HEK293 (cell line): ENCODE results near the gene ZFHX3.

Experiments
- HOXC10 ChIP-seq: sonication (generic); formaldehyde crosslinking; IDR thresholded peaks from 2 replicates; pipeline ENCODE4 v1.8.1; 2023; ENCODE audit warnings: mild to moderate bottlenecking, missing genetic modification reagents
- KLF8 ChIP-seq: fragments of 450-650 bp; formaldehyde crosslinking; IDR thresholded peaks from 2 replicates; pipeline ENCODE4 v1.5.1; 2016; ENCODE audit warnings: missing biosample characterization, missing genetic modification characterization
- MZF1 ChIP-seq: fragments of 450-650 bp; formaldehyde crosslinking; IDR thresholded peaks from 2 replicates; pipeline ENCODE4 v1.5.1; 2017; ENCODE audit warnings: missing biosample characterization, missing genetic modification characterization, borderline replicate concordance
- PRDM1 ChIP-seq: fragments of 450-650 bp; formaldehyde crosslinking; IDR thresholded peaks from 2 replicates; pipeline ENCODE4; 2016; ENCODE audit warnings: missing biosample characterization, missing genetic modification characterization
- PRDM2 ChIP-seq: fragments of 450-650 bp; formaldehyde crosslinking; IDR thresholded peaks from 2 replicates; pipeline ENCODE4 v1.5.1; 2016; ENCODE audit warnings: missing biosample characterization, missing genetic modification characterization, borderline replicate concordance
- SCRT1 ChIP-seq: fragments of 450-650 bp; formaldehyde crosslinking; IDR thresholded peaks from 2 replicates; pipeline ENCODE4 v1.5.1; 2016; ENCODE audit warnings: missing biosample characterization, missing genetic modification characterization, borderline replicate concordance
- SCRT2 ChIP-seq: fragments of 450-650 bp; formaldehyde crosslinking; IDR thresholded peaks from 2 replicates; pipeline ENCODE4 v1.5.1; 2016; ENCODE audit warnings: missing biosample characterization, missing genetic modification characterization
- YY1 ChIP-seq: fragments of 450-650 bp; formaldehyde crosslinking; IDR thresholded peaks from 2 replicates; pipeline ENCODE4 v1.5.1; 2018; ENCODE audit warnings: missing biosample characterization, missing genetic modification characterization
- YY2 ChIP-seq: fragments of 450-650 bp; formaldehyde crosslinking; IDR thresholded peaks from 2 replicates; pipeline ENCODE4 v1.5.1; 2016; ENCODE audit warnings: missing biosample characterization, missing genetic modification characterization
- ZBTB10 ChIP-seq: fragments of 450-650 bp; formaldehyde crosslinking; IDR thresholded peaks from 2 replicates; pipeline ENCODE4 v1.5.1; 2016; ENCODE audit warnings: missing biosample characterization, missing genetic modification characterization
- ZBTB26 ChIP-seq: fragments of 450-650 bp; formaldehyde crosslinking; optimal IDR thresholded peaks from 2 replicates; pipeline ENCODE3; 2016; ENCODE audit warnings: missing biosample characterization, mild to moderate bottlenecking, missing genetic modification characterization
- ZBTB7A ChIP-seq: fragments of 450-650 bp; formaldehyde crosslinking; IDR thresholded peaks from 2 replicates; pipeline ENCODE4 v1.5.1; 2016; ENCODE audit warnings: low read depth, missing biosample characterization, missing genetic modification characterization
- ZNF114 ChIP-seq: fragments of 450-650 bp; formaldehyde crosslinking; IDR thresholded peaks from 2 replicates; pipeline ENCODE4 v1.5.0; 2017; ENCODE audit warnings: missing biosample characterization, missing genetic modification characterization
- ZNF132 ChIP-seq: fragments of 450-650 bp; formaldehyde crosslinking; IDR thresholded peaks from 2 replicates; pipeline ENCODE4 v1.5.1; 2017; ENCODE audit warnings: missing biosample characterization, missing genetic modification characterization, borderline replicate concordance
- ZNF214 ChIP-seq: fragments of 450-650 bp; formaldehyde crosslinking; IDR thresholded peaks from 2 replicates; pipeline ENCODE4 v1.5.1; 2017; ENCODE audit warnings: missing biosample characterization, mild to moderate bottlenecking, missing genetic modification characterization, borderline replicate concordance
- ZNF274 ChIP-seq, 2 experiments: fragments of 200-500 bp in 1 of 2; fragments of 450-650 bp in 1 of 2; sonication (Bioruptor generic) in 1 of 2; formaldehyde crosslinking in 1 of 2; IDR thresholded peaks; 2 replicates each; pipeline versions ENCODE4 v1.5.1 to v1.6.1; 2014 to 2016; ENCODE audit warnings: borderline replicate concordance in 1 of 2, inconsistent platforms in 1 of 2, low read length in 1 of 2, missing biosample characterization in 1 of 2, missing genetic modification characterization in 1 of 2
- ZNF335 ChIP-seq: fragments of 450-650 bp; formaldehyde crosslinking; conservative IDR thresholded peaks from 2 replicates; pipeline ENCODE4 v1.5.1; 2016; ENCODE audit warnings: missing biosample characterization, missing genetic modification characterization
- ZNF341 ChIP-seq: fragments of 450-650 bp; formaldehyde crosslinking; IDR thresholded peaks from 2 replicates; pipeline ENCODE4; 2016; ENCODE audit warnings: low read depth, missing biosample characterization, missing genetic modification characterization
- ZNF426 ChIP-seq: fragments of 450-650 bp; formaldehyde crosslinking; IDR thresholded peaks from 2 replicates; pipeline ENCODE4 v1.5.1; 2017; ENCODE audit warnings: missing biosample characterization, missing genetic modification characterization, mild to moderate bottlenecking, inconsistent platforms, moderate library complexity
- ZNF473 ChIP-seq: fragments of 450-650 bp; formaldehyde crosslinking; IDR thresholded peaks from 2 replicates; pipeline ENCODE4 v1.5.1; 2017; ENCODE audit warnings: missing biosample characterization, missing genetic modification characterization
- ZNF48 ChIP-seq: fragments of 450-650 bp; formaldehyde crosslinking; IDR thresholded peaks from 2 replicates; pipeline ENCODE4 v1.5.1; 2016; ENCODE audit warnings: missing biosample characterization, missing genetic modification characterization
- ZNF544 ChIP-seq: fragments of 450-650 bp; formaldehyde crosslinking; IDR thresholded peaks from 2 replicates; pipeline ENCODE4 v1.5.0; 2017; ENCODE audit warnings: missing biosample characterization, missing genetic modification characterization
- ZNF549 ChIP-seq: fragments of 450-650 bp; IDR thresholded peaks from 2 replicates; pipeline ENCODE4 v1.5.1; 2018; ENCODE audit warnings: missing biosample characterization, missing genetic modification characterization, mild to moderate bottlenecking, inconsistent platforms, moderate library complexity
- ZNF560 ChIP-seq: fragments of 450-650 bp; formaldehyde crosslinking; IDR thresholded peaks from 2 replicates; pipeline ENCODE4 v1.5.1; 2017; ENCODE audit warnings: missing biosample characterization, missing genetic modification characterization, borderline replicate concordance
- ZNF664 ChIP-seq: fragments of 450-650 bp; formaldehyde crosslinking; IDR thresholded peaks from 2 replicates; pipeline ENCODE4 v1.5.1; 2016; ENCODE audit warnings: missing biosample characterization, missing genetic modification characterization
- ZNF777 ChIP-seq: fragments of 450-650 bp; formaldehyde crosslinking; IDR thresholded peaks from 2 replicates; pipeline ENCODE4 v1.5.1; 2017; ENCODE audit warnings: missing biosample characterization, missing genetic modification characterization, borderline replicate concordance
- ZNF830 ChIP-seq: fragments of 450-650 bp; IDR thresholded peaks from 2 replicates; pipeline ENCODE4 v1.5.0; 2018; ENCODE audit warnings: missing biosample characterization, missing genetic modification characterization, low read depth, mild to moderate bottlenecking, moderate library complexity
- ZSCAN4 ChIP-seq: fragments of 450-650 bp; formaldehyde crosslinking; IDR thresholded peaks from 2 replicates; pipeline ENCODE4 v1.5.1; 2017; ENCODE audit warnings: missing biosample characterization, missing genetic modification characterization

ZFHX3 gene

GRCh38 chr16:72927199-72928089 lies 120.5 kb downstream of the ZFHX3 start (continued):
- no peak for TF ChIP-seq YY1 (tag by site-specific recombination)
- TF ChIP-seq HOXC10 = no peak
- TF ChIP-seq ZNF114 (tag by site-specific recombination) = no peak
- TF ChIP-seq KLF8 (tag by site-specific recombination) = no peak
- TF ChIP-seq PRDM2 (tag by site-specific recombination) = no peak
- no peak for TF ChIP-seq ZNF830
- TF ChIP-seq ZNF132 (tag by site-specific recombination) = no peak
- TF ChIP-seq ZNF664 = peak; percentile 62
- TF ChIP-seq ZNF426 = no peak
- TF ChIP-seq ZNF560 (tag by site-specific recombination) = no peak
- TF ChIP-seq ZNF549 (tag by site-specific recombination) = no peak
- TF ChIP-seq SCRT2 (tag by site-specific recombination) = peak; percentile 91
- peak; percentile 84 for TF ChIP-seq ZNF544 (tag by site-specific recombination)
- TF ChIP-seq ZBTB7A = no peak
- TF ChIP-seq MZF1 (tag by site-specific recombination) = peak; percentile 96
- TF ChIP-seq ZBTB26 (tag by site-specific recombination) = peak; percentile 44
- TF ChIP-seq ZNF214 (tag by site-specific recombination) = no peak
- TF ChIP-seq ZNF48 (tag by site-specific recombination) = no peak
- TF ChIP-seq YY2 (tag by site-specific recombination) = 0 out of 2 replicates have a peak, but pooled peaks have one; percentile 23
- peak; percentile 66; the same call in 1 of the 2 replicates for TF ChIP-seq ZSCAN4 (tag by site-specific recombination)
- TF ChIP-seq ZNF341 (tag by site-specific recombination) = 0 out of 2 replicates have a peak, but pooled peaks have one; percentile 27
- TF ChIP-seq ZBTB10 = peak; percentile 69; the same call in 1 of the 2 replicates
- TF ChIP-seq SCRT1 (tag by site-specific recombination) = peak; percentile 38; the same call in 1 of the 2 replicates
- TF ChIP-seq ZNF473 (tag by site-specific recombination) = no peak
- peak; percentile 31; the same call in 1 of the 2 replicates for TF ChIP-seq ZNF335
- TF ChIP-seq ZNF777 = no peak
- TF ChIP-seq ZNF274 (IDR thresholded peaks at IDR 0.05; ENCODE audit: low read length) = no peak
- TF ChIP-seq ZNF274 (tag by site-specific recombination; IDR thresholded peaks at IDR 0.05; ENCODE audit: borderline replicate concordance) = no peak
- no peak for TF ChIP-seq PRDM1
